HG03565 (cell line): Measurements from ENCODE around the gene CDK14.

ENCODE experiments used
- ATAC-seq: cut with Tn5 transposase; IDR thresholded peaks from one replicate; pipeline ENCODE4 v1.9.1; 2021; ENCODE audit warnings: mild to moderate bottlenecking, moderate library complexity; ENCODE audit not compliant: unreplicated experiment

The CDK14 gene

DNA sequence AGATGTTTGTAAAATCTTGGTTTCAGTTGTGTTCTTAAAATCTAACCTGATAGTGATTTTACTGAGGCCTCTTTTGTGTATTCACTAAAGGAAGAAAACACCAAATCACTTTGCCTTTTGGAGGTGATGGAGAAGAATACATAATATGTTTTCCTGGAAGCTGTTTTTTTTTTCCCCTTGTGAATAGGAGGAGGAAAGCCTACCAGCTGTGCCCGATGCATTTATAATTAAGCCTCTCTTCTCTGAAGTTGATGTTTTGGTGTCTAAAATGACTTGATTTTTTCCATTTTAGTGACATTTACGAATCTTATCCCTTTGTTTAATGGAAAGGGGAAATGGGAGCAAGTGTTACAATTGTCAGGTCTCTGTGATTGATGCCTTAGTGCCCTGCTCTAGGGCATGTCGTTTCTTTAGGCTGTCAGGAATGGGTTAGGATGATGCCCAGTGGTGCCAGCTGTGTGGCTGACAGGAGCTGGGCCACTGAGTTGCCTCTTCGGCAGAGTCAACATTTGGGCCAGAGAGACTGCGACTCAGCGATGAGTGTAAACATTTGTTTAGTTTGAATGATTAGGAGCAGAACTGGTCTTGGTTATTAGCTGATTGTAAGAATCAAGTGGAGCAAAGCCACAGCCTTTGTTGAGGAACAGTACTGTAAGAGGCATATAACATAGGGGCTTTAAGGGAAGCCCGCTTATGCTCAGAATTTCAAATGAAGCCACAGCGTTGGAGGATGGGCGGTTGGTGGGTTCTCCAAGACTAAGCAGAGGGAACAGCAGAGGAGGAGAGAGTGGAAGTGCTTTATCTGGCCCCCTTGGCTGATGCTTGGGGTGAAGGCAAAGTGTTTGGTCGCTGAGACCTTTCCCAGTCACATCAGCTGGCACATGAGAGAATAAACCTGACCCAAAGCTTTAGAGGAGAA, 81.6 kb downstream of the CDK14 start:
- ATAC-seq: no peak

DNA sequence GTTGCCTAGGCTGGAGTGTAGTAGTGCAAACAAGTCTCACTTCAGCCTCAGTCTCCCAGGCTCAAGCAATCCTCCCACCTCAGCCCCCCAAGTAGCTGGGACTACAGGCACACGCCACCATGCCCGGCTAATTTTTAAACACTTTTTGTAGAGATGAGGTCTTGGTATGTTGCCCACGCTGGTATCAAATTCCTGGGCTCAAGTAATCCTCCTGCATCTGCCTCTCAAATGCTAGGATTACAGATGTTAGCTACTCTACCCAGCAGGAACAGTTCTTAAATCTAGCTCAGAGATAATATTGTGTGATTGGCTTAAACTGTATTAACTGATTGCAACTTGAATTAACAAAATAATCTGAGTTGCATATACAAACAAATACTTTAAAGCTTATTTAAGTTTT, 82.9 kb downstream of the CDK14 start:
- ATAC-seq: no peak

DNA sequence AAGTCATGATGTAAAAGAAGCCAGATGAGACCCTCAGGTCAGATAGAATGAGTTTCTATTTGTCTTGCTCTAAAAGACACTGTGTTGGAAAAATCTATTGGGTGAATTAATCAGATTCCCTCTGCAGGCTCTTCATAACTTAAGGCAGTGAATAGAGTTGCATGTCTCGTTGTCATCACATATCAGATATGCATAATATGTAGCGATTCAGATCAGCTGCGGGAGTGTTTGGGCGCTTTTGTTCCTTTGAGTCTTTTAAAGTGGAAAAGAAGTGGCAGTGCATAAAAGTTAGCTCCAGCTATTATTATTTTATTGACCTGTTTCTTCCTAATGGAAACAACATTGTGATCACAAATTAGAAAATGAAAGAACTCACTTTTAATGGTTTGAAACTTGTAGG, 84.4 kb downstream of the CDK14 start:
- ATAC-seq: no peak

DNA sequence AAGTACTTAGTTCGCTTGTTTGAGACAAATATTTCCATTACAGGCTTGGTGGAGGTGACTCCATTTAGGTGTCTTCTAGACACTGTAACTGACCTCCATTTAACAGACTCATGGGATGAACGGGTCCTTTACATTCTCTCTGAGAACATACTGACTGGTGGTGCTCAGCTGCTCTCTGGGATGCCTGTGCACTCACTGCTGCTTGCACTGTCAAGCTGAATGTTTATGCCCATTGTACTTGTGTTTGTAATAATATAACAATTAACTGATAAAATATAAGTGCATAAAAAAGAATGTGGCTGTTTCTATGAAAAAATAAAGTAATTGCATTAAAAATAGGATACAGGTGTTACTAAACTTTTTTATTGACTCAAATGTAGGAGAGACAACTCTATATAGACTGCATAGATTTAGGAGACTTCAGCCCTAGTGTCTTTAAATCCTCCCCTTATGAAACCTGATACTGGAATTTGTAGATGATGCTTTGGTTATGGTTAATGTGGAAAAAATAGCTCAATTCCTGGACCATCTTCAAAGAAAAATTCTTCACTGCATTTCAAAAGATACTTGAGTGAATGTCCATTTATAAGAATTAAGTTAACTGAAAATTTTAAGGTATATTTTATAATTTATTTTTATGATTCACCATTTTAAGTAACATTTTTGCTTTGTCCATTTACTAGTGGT, 85.4 kb downstream of the CDK14 start:
- ATAC-seq: no peak

DNA sequence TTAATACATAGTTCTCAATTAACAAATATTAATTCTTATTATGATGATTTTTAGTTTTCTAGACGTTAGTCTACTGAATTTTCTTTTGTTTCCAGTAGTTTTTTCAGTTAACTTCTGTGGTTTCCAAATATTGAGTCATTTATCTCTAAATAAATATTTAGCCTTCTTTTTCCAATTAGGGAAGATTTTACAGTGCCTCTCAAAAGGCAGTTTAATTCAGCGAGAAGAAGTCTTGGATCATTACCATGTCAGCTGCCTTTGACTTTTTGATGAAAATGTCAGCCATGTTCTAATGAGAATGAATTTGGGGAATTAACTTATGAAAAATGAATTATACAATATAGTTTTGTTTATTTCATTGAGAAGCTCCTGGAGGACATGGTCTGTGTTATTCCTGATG, 90.0 kb downstream of the CDK14 start:
- no peak for ATAC-seq

DNA sequence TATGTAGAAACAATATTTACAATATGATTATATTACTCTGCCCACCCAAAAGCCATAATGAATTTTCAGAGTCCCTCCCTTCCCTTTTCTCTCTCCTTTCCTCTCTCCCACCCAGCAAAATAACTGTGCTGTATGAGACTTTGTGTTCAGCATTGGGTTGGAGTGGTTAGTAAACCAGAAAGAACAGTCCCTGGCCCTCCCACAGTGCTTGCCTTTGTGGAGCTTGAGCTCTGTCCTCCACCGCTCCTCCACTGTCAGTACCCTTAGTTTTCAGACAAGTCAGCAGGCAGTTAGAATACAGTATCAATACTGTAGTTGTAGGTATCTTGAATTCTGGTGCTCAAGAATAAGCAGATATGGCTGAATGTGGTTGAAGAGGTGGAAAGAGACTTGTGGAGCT, 92.7 kb downstream of the CDK14 start:
- ATAC-seq: no peak

DNA sequence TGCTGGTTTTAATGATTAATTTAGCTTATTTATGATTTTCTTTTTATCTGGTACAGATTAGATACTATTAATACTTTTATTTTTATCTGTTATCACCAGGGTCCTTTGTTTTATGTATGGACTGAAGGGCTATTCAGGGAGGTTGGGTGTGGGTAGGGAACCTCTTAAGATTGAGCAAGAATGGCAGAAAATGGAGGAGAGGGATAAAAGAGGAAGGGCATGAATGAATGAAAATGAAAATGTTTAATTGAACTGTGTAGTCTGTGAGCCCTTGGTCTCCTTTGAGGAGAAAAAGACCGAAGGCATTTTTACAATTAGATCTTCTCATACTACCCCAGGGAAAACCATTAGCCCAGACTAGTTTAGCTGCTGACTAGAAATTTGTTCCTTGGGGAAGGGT, 93.1 kb downstream of the CDK14 start:
- ATAC-seq: no peak

DNA sequence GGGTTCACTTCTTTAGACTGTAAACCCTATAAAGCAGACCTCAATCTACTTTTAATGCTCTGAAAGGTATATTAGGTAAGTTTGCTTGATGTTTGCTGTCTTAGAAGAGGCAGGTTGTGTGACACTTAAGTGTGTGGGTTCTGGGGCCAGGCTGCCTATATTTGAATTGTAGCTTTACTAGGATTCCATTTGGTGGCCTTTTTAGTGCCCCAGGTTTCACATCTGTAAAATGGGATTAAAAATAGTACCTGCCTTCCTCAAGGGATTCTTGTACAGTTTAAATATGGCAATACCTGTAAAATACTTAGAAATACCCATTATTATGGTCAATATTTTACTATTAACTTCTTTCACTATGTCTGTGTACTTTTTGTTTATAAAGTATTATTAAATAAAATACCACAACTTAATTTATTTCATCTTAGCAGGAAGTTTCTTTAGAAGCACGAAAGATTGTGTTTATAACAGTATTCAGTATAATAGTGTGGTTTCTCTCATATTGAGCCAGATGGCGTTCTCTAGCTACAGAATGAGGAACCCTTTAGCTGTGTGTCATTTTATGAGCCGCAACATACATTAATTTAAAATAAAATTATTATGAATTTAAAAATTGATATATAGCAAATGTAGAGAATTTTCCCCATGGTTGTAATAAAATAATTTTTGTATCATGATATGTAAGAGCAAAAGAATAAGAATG, 94.2 kb downstream of the CDK14 start:
- peak; percentile 45 for ATAC-seq

DNA sequence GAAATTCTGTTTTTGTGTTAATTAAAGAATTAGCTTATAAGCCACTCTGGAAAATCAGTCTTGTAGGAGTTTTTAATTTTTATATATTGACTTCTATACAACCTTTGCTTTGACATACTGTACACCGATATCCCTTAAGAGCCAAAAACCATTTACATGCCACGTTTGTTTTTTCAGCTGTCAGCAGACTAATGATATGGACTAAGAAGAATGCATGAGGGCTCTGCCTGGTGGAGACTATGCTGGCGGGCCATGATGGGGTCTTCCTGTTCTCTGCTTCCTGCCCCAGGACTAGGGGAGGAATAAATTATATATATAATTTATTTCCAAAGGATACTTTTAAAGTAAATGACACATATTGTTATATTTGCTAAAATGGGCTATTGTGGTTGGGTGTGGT, 96.3 kb downstream of the CDK14 start:
- ATAC-seq: no peak

DNA sequence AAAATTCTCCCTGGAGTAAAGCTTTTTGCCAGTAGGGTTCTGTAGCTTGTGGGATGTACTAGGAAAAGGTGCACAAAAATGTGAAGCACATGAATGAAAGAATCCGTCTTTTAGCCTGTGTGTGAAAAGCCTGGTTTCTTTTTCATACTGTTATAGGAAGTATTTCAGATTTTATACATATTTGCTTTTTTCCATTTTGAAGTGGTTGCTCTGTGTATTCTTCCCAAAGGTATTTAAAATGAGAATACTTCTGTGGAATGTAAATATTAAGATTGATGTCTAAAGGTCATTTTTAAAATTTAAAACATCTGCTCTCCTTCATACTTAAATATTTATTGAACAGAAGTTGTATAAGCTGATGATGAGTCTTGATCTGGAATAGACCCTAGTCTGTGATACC, 96.8 kb downstream of the CDK14 start:
- ATAC-seq: no peak

DNA sequence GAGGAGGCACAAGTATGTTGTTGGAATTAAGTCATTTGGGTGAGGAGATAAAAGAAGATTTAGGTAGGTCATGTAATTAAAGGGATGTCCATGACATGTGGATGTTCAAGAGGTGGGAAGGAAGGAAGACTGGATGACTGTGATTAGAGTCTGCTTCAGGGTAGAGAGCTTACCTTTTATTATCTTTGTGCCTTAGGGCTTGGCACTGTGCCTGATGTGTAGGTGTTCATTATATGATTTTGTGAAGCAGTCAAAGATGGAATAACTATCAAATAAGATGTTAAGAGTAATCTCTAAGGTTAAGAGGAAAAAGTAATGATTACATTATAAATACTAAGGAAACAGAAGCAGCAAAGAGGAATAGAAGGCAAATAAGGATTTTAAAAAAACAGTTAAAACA, 97.8 kb downstream of the CDK14 start:
- ATAC-seq: no peak

DNA sequence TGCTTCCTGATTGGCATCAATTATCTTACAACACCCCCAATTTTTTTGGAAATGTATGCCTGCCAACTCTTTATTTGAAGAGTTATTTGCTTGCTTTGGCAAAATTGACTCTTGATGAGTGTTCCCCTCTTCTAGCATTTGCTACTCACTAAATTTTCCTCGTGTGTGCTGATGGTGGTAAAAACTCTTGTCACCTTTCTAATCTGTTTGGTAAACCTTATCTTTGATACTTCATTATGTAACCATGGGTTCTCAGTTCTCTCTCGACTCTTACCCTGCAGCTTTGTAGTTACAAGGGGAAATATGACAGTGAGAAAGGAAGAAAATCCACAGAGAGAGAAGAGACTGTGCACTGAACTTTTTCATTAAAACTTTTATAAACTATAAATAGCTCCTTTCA, 102.5 kb downstream of the CDK14 start:
- ATAC-seq: no peak

DNA sequence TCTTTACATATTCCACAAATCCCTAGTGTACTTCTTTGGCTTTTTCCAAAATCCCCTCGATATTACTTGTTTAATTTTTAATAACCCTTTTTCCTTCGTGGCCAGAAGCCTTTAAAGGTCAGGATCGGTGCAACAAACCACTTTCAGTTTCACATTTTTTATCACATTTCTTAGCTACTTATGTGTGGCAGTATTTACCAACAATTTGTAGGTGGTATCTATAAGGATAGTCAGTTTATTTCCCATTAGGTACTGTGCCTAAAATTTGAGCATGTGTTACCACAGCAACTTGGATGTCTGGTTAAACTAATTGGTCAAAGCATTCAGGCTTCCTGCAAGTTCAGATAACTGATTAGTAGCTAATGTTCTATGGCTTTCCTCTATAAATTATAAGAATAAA, 104.9 kb downstream of the CDK14 start:
- peak; percentile 64 for ATAC-seq

DNA sequence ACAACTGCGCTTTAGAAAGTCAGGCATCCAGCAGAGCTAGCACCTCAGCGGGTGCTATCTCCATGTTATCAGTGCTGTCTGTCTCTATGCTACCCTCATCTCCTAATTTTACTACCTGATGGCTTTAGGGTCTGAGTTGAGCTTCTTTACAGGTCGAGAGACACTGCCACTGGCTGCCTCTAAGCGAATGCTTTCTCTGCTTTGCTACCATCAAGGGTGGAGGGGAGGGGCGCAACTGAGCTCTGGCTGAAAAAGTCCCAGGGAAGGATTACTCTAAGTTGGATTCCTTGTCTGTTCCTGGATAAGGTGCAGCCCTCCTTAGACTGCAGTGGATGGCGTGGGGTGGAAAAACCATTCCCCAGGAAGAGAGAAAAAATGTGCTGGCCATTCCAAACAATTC, 105.7 kb downstream of the CDK14 start:
- ATAC-seq: no peak

DNA sequence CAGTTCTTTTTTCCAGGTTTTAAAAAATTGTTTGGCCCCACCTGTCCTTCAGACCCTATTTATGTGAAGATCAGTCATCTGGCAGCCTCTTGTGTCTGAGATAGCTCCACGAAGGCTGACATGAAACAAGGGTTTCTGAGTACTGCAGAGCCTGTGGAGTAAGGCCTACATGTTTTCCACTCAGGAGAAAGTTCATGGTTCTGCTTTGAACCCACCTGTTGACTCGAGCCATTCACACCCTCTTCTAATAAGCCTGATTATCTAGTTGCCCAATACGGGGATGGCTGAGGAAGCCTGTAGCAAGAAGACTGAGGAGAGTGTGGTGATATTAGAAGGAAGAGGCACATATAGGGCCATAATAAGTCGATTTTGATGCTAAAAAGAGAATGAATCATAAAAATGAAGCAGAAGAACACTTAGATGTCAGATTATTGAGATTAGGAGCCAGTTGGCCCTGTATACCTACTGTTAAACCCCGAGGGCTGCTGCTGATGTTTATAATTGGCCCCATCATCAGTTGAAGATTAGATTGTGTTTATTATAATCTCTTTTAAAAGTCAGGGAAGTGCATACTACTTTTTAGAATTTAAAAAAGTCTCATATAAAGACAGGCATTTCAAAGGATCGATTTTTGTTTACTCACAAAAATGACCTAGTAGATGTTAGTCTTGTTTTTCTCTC, 109.4 kb downstream of the CDK14 start:
- ATAC-seq: no peak

DNA sequence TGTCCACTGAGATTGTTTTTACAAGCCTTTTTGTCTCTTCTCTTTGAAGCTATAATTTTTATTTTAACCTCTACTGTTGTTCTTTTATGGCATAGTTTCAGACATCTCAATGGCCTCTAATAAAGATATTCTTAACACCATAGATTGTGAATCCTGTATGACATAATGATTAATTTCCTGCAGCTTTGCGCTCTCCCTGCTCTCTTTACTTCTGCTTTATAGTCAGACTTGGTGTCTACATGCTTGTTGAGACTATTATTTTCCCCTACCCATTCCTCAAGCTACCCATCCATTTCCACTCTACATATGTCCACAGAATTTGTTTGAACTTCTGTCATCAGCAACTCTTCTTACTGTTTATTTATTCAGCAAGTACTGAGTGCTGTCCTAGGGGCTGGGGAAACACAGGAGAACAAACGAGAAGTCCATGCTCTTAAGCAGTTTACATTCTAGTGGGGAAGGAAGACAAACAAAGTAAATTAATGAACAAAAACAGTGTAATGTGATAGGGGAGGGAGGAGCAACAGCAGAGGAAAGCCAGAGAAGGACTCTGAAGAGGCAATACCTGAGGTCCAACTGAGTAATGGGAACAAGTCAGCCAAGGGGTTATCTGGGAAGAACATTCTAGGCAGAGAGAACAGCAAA, 110.1 kb downstream of the CDK14 start:
- ATAC-seq: no peak

DNA sequence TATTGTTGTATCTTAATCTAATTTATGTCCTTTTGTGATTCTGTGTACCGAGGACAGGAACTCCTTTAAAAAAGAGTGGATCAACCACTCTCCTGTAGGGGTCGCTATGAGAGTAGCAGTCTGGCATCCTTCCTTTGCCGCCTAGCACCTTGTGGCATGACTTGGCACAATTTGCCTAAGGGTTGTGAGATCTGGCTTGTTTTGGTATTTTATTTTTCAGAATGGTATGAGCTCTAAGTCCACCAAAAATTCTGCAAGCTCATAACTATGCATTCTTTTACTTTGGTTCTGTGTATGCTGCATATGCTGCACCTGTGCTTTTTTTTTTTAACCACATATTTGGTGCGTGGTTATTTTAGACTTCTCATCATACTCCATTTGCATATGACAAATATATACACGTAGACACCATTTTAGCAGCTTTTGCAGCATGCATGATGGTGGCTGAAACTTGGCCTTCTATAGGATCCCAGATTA, 112.8 kb downstream of the CDK14 start:
- ATAC-seq: peak; percentile 56

DNA sequence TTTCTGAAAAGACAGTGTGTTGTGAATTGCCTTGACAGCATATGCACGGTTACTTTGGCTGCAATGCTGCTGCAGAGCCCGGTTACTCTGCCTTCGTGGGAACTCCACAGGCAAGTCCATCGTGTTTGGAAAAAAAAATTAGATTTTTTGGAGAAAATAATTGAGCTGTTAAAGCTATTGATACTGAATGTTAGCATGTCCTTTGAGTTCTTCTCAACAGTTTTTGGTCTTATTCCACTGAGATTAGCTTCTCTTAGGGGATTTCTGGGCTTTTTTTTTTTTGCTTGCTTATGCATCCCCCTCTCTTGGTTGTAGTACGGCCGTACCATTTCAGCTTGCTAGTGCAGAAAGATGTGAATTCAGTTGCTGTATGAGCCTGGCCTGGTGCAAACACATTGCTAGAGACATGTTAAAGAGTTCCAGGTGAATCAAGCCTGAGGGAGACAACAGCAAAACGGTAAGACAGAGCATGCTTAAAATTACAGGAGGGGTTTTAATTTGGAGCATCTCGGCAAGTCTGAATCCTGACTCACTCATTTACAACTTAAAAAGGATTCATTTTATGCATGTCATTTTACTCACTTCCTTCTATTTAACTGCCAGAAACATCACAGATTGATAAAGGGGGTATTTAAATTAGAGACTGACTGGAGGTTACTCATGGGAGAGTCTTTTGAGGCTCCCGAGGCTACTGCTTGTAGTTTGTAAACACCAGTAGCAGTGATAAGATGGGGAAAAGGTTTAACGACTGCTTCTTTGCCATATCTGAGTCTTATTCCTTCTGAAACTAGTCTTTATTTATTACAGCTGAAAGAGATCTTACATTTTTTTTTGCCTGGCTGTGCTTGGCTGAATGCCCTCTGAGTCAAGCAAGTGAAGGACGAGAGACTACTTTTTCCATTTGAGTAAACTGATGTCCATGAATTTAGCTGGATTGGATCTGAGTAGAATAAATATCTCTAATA, 113.7 kb downstream of the CDK14 start:
- peak; percentile 37 for ATAC-seq

DNA sequence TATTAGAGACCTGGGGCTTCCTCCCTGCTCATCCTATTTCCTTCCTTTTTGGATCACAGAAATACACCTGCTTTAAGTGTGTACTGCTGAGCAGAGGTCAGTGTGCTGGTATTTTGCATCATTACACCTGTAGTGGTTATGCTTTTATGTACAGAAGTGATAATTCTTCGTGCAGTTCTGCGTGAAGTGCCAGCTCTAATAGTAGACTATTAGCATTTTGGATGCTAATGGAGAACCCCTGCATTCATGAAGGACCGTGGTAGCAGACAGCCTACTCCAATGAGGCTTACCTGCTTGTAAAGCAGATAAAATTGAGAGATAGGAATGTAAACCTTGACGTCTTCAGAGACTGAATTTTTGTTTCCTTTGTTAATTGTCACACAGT, 114.3 kb downstream of the CDK14 start:
- ATAC-seq: no peak
